Measurements from ENCODE around the gene RALGDS. TPM values are rescaled to one million over a fixed set of nuclear protein-coding genes. Genes with fewer than 3 reads are reported as not detected.

RALGDS gene
- total RNA-seq, 2 experiments from 2014 or later = 103 to 114 TPM

GRCh38 chr9:133126697-133127339 is 5.8 kb upstream of the RALGDS start:
- Mint-ChIP-seq H3K27ac (peak overlapping the region; percentile 79), H3K27me3 (no peaks in the 10 kb centered on the region), H3K9me3 (ENCODE audit: low read depth) (no peaks in the 10 kb centered on the region), H3K36me3 (peaks cover 21% of the 10 kb centered on the region), H3K4me3 (peak overlapping the region; percentile 59), H3K4me1 (peaks cover 85% of the 10 kb centered on the region)
- CTCF ChIA-PET = interaction anchor here (0.9 to 13.2 kb wide), 3 partner anchors 19 to 78 kb away, joined by 3 to 276 read pairs (median 3); no protein-coding TSS in a partner anchor
- DNase-seq = no peak
- no peak for ATAC-seq

GRCh38 chr9:133125941-133126696 is 5.1 kb upstream of the RALGDS start:
- Mint-ChIP-seq H3K4me3 (peak overlapping the region; percentile 59), H3K4me1 (peaks cover 84% of the 10 kb centered on the region), H3K27ac (peak overlapping the region; percentile 79), H3K9me3 (ENCODE audit: low read depth) (no peaks in the 10 kb centered on the region), H3K27me3 (no peaks in the 10 kb centered on the region), H3K36me3 (peaks cover 21% of the 10 kb centered on the region)
- CTCF ChIA-PET = interaction anchor here (0.9 to 13.2 kb wide), 3 partner anchors 20 to 78 kb away, joined by 3 to 276 read pairs (median 3); no protein-coding TSS in a partner anchor
- peak; percentile 71 for DNase-seq
- ATAC-seq = no peak

GRCh38 chr9:133124907-133125275 is 3.9 kb upstream of the RALGDS start:
- no peak overlapping the region for H3K27ac Mint-ChIP-seq
- CTCF ChIA-PET = interaction anchor here (13.2 kb wide), 1 partner anchor 21 kb away, joined by 276 read pairs; no protein-coding TSS in a partner anchor
- H3K4me1 Mint-ChIP-seq = peaks cover 81% of the 10 kb centered on the region
- peaks cover 15% of the 10 kb centered on the region for H3K36me3 Mint-ChIP-seq
- peak overlapping the region; percentile 14 for H3K4me3 Mint-ChIP-seq
- no peak for ATAC-seq
- H3K27me3 Mint-ChIP-seq = no peaks in the 10 kb centered on the region
- H3K9me3 Mint-ChIP-seq (ENCODE audit: low read depth) = no peaks in the 10 kb centered on the region
- no peak for DNase-seq

GRCh38 chr9:133124123-133124906 is 3.3 kb upstream of the RALGDS start:
- H3K36me3 Mint-ChIP-seq = peaks cover 12% of the 10 kb centered on the region
- H3K4me1 Mint-ChIP-seq = peaks cover 78% of the 10 kb centered on the region
- no peaks in the 10 kb centered on the region for H3K27me3 Mint-ChIP-seq
- no peaks in the 10 kb centered on the region for H3K9me3 Mint-ChIP-seq (ENCODE audit: low read depth)
- CTCF ChIA-PET = interaction anchor here (13.2 kb wide), 1 partner anchor 22 kb away, joined by 276 read pairs; no protein-coding TSS in a partner anchor
- ATAC-seq (no peak), DNase-seq (no peak)
- no peak overlapping the region for H3K4me3 Mint-ChIP-seq
- H3K27ac Mint-ChIP-seq = peak overlapping the region; percentile 41

GRCh38 chr9:133122935-133123611 is 2.0 kb upstream of the RALGDS start:
- CTCF ChIA-PET = interaction anchor here (0.9 to 25.4 kb wide), 4 partner anchors 8 to 75 kb away, joined by 3 to 505 read pairs (median 4); no protein-coding TSS in a partner anchor
- no peak for DNase-seq
- Mint-ChIP-seq H3K4me1 (peaks cover 76% of the 10 kb centered on the region), H3K36me3 (peaks cover 9% of the 10 kb centered on the region), H3K4me3 (no peak overlapping the region), H3K9me3 (ENCODE audit: low read depth) (no peaks in the 10 kb centered on the region), H3K27me3 (no peaks in the 10 kb centered on the region), H3K27ac (peak overlapping the region; percentile 58)
- no peak for ATAC-seq

GRCh38 chr9:133122605-133122934 is 1.5 kb upstream of the RALGDS start:
- CTCF ChIA-PET = interaction anchor here (0.9 to 25.4 kb wide), 4 partner anchors 8 to 75 kb away, joined by 3 to 505 read pairs (median 4); no protein-coding TSS in a partner anchor
- Mint-ChIP-seq H3K4me1 (peaks cover 75% of the 10 kb centered on the region), H3K36me3 (peaks cover 8% of the 10 kb centered on the region), H3K4me3 (no peak overlapping the region), H3K27me3 (no peaks in the 10 kb centered on the region), H3K27ac (peak overlapping the region; percentile 77), H3K9me3 (ENCODE audit: low read depth) (no peaks in the 10 kb centered on the region)
- ATAC-seq (no peak), DNase-seq (no peak)

GRCh38 chr9:133121915-133122550 is 993 bp upstream of the RALGDS start:
- H3K27me3 Mint-ChIP-seq = no peaks in the 10 kb centered on the region
- CTCF ChIA-PET = interaction anchor here (0.9 to 25.4 kb wide), 4 partner anchors 9 to 74 kb away, joined by 3 to 505 read pairs (median 4); no protein-coding TSS in a partner anchor
- H3K27ac Mint-ChIP-seq = peak overlapping the region; percentile 77
- peak overlapping the region; percentile 54 for H3K4me3 Mint-ChIP-seq
- peaks cover 7% of the 10 kb centered on the region for H3K36me3 Mint-ChIP-seq
- ATAC-seq (no peak), DNase-seq (no peak)
- peaks cover 75% of the 10 kb centered on the region for H3K4me1 Mint-ChIP-seq
- no peaks in the 10 kb centered on the region for H3K9me3 Mint-ChIP-seq (ENCODE audit: low read depth)

GRCh38 chr9:133120501-133121197 is 391 bp downstream of the RALGDS start:
- Mint-ChIP-seq H3K4me3 (peak overlapping the region; percentile 64), H3K27ac (peak overlapping the region; percentile 65), H3K36me3 (peaks cover 4% of the 10 kb centered on the region), H3K9me3 (ENCODE audit: low read depth) (no peaks in the 10 kb centered on the region), H3K27me3 (no peaks in the 10 kb centered on the region), H3K4me1 (peaks cover 75% of the 10 kb centered on the region)
- ATAC-seq (no peak), DNase-seq (no peak)
- CTCF ChIA-PET = interaction anchor here (25.4 kb wide), 1 partner anchor 26 kb away, joined by 505 read pairs; no protein-coding TSS in a partner anchor

GRCh38 chr9:133119846-133120500 is 1.1 kb downstream of the RALGDS start:
- H3K4me3 Mint-ChIP-seq = peak overlapping the region; percentile 64
- peaks cover 2% of the 10 kb centered on the region for H3K36me3 Mint-ChIP-seq
- ATAC-seq (no peak), DNase-seq (no peak)
- H3K27ac Mint-ChIP-seq = no peak overlapping the region
- H3K27me3 Mint-ChIP-seq = no peaks in the 10 kb centered on the region
- peaks cover 77% of the 10 kb centered on the region for H3K4me1 Mint-ChIP-seq
- H3K9me3 Mint-ChIP-seq (ENCODE audit: low read depth) = no peaks in the 10 kb centered on the region
- CTCF ChIA-PET = interaction anchor here (1.5 to 25.4 kb wide), 2 partner anchors 16 to 27 kb away, joined by 5 to 505 read pairs; no protein-coding TSS in a partner anchor

GRCh38 chr9:133119103-133119845 is 1.8 kb downstream of the RALGDS start:
- DNase-seq (no peak), ATAC-seq (no peak)
- CTCF ChIA-PET = interaction anchor here (1.5 to 25.4 kb wide), 2 partner anchors 16 to 28 kb away, joined by 5 to 505 read pairs; no protein-coding TSS in a partner anchor
- Mint-ChIP-seq H3K4me1 (peaks cover 77% of the 10 kb centered on the region), H3K4me3 (no peak overlapping the region), H3K36me3 (no peaks in the 10 kb centered on the region), H3K27ac (no peak overlapping the region), H3K9me3 (ENCODE audit: low read depth) (no peaks in the 10 kb centered on the region), H3K27me3 (no peaks in the 10 kb centered on the region)

GRCh38 chr9:133118568-133118967 is 2.5 kb downstream of the RALGDS start:
- DNase-seq (no peak), ATAC-seq (no peak)
- Mint-ChIP-seq H3K27ac (peak overlapping the region; percentile 35), H3K36me3 (no peaks in the 10 kb centered on the region), H3K9me3 (ENCODE audit: low read depth) (no peaks in the 10 kb centered on the region), H3K27me3 (no peaks in the 10 kb centered on the region), H3K4me1 (peaks cover 77% of the 10 kb centered on the region), H3K4me3 (no peak overlapping the region)
- CTCF ChIA-PET = interaction anchor here (1.5 to 25.4 kb wide), 3 partner anchors 15 to 67 kb away, joined by 5 to 505 read pairs (median 6); no protein-coding TSS in a partner anchor

All from activated CD8-positive, alpha-beta memory T cell treated with anti-CD3 and anti-CD28 coated beads, Interleukin-2, amount 10 ng/mL, durations not matched to agents 7 days and 5 days (primary cell).